WTC11 (cell line): ENCODE data around the gene RHBDL1.

ENCODE experiments used
- ETV6 ChIP-seq: sonication (generic); formaldehyde crosslinking; IDR thresholded peaks from 2 replicates; pipeline ENCODE4 v1.8.1; 2022; ENCODE audit warnings: mild to moderate bottlenecking, missing genetic modification reagents
- FOXP1 ChIP-seq: sonication (generic); formaldehyde crosslinking; IDR thresholded peaks from 2 replicates; pipeline ENCODE4 v1.8.0; 2022; ENCODE audit warnings: missing genetic modification reagents, mild to moderate bottlenecking, moderate library complexity, borderline replicate concordance
- IRF2 ChIP-seq: sonication (generic); formaldehyde crosslinking; IDR thresholded peaks from 2 replicates; pipeline ENCODE4 v1.8.0; 2022; ENCODE audit warnings: low read depth, missing genetic modification reagents, borderline replicate concordance
- KAT7 ChIP-seq: sonication (generic); formaldehyde crosslinking; IDR thresholded peaks from 2 replicates; pipeline ENCODE4 v1.8.1; 2023; ENCODE audit warnings: missing genetic modification reagents, mild to moderate bottlenecking, borderline replicate concordance
- SMAD3 ChIP-seq: sonication (generic); formaldehyde crosslinking; IDR thresholded peaks from 2 replicates; pipeline ENCODE4 v1.8.0; 2022; ENCODE audit warnings: missing genetic modification reagents, mild to moderate bottlenecking, borderline replicate concordance
- TEAD4 ChIP-seq: sonication (generic); formaldehyde crosslinking; IDR thresholded peaks from 2 replicates; pipeline ENCODE4 v1.8.0; 2022; ENCODE audit warnings: mild to moderate bottlenecking, missing genetic modification reagents
- TF ChIP-seq, protein P1 (sequence below): sonication (generic); formaldehyde crosslinking; IDR thresholded peaks from 2 replicates; pipeline ENCODE4 v1.8.0; 2022; ENCODE audit warnings: mild to moderate bottlenecking, missing genetic modification reagents
- TF ChIP-seq, protein P2 (sequence below): sonication (generic); formaldehyde crosslinking; IDR thresholded peaks from 2 replicates; pipeline ENCODE4 v1.8.1; 2022; ENCODE audit warnings: mild to moderate bottlenecking, missing genetic modification reagents, moderate library complexity, borderline replicate concordance
- TF ChIP-seq, protein P3 (sequence below): fragments of 200-600 bp; IDR thresholded peaks from 2 replicates; pipeline ENCODE4 v1.8.0; 2022; ENCODE audit warnings: antibody characterized with exemption

DNA sequence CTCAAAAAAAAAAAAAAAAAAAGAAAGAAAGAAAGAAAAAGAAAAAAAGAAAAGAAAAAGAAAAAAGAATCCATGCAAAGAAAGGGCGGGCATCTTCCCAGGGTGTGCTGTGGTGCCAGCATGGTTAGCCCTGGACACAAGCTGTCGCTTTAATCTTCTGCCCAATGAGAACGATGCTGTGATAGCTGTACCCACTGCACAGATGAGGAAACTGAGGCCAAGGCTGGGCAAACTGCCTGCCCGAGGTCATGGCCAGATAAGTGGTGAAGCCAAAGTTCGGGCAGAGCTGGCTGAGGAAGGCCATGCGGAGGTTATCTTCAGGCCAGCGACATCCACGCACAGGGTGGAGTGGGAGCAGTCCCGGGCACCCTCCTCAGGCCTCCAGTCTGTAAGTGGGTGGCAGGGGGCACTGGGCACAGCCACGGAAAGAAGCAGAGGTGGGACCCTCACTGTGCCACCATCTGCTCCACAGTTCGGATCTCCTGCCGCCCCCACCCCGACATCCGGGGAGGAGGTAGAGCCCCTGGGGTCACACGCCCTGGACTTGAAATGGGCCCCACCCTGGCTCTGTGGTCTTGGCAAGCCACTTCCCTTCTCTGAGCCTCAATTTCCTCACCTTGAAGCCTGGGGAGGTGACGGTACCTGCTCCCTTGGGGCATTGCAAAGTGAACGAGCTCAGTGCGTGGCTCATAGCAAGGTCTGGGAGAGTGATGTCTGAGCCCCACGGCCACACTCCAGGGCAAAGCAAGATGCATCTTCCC lies 23.6 kb downstream of the RHBDL1 start:
- TF ChIP-seq, protein P1, sequence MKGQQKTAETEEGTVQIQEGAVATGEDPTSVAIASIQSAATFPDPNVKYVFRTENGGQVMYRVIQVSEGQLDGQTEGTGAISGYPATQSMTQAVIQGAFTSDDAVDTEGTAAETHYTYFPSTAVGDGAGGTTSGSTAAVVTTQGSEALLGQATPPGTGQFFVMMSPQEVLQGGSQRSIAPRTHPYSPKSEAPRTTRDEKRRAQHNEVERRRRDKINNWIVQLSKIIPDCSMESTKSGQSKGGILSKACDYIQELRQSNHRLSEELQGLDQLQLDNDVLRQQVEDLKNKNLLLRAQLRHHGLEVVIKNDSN (CRISPR knock-in tag), result no peak
- TF ChIP-seq SMAD3 (CRISPR knock-in tag), result no peak
- no peak for TF ChIP-seq IRF2 (CRISPR knock-in tag)
- TF ChIP-seq, protein P2, sequence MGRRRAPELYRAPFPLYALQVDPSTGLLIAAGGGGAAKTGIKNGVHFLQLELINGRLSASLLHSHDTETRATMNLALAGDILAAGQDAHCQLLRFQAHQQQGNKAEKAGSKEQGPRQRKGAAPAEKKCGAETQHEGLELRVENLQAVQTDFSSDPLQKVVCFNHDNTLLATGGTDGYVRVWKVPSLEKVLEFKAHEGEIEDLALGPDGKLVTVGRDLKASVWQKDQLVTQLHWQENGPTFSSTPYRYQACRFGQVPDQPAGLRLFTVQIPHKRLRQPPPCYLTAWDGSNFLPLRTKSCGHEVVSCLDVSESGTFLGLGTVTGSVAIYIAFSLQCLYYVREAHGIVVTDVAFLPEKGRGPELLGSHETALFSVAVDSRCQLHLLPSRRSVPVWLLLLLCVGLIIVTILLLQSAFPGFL (CRISPR knock-in tag), result no peak
- TF ChIP-seq, protein P3, sequence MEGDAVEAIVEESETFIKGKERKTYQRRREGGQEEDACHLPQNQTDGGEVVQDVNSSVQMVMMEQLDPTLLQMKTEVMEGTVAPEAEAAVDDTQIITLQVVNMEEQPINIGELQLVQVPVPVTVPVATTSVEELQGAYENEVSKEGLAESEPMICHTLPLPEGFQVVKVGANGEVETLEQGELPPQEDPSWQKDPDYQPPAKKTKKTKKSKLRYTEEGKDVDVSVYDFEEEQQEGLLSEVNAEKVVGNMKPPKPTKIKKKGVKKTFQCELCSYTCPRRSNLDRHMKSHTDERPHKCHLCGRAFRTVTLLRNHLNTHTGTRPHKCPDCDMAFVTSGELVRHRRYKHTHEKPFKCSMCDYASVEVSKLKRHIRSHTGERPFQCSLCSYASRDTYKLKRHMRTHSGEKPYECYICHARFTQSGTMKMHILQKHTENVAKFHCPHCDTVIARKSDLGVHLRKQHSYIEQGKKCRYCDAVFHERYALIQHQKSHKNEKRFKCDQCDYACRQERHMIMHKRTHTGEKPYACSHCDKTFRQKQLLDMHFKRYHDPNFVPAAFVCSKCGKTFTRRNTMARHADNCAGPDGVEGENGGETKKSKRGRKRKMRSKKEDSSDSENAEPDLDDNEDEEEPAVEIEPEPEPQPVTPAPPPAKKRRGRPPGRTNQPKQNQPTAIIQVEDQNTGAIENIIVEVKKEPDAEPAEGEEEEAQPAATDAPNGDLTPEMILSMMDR, result no peak
- TF ChIP-seq KAT7, result no peak
- no peak for TF ChIP-seq TEAD4 (CRISPR knock-in tag)
- no peak for TF ChIP-seq ETV6 (CRISPR knock-in tag)
- TF ChIP-seq FOXP1 (CRISPR knock-in tag), result no peak
